ENCODE data around the gene PPAT. TPM values are rescaled to one million over a fixed set of nuclear protein-coding genes. Genes with fewer than 3 reads are reported as not detected.

Gene PPAT
- total and polyA plus RNA-seq, 2 donors (not counting 3 experiments of a cell fraction or from before 2014, with no cell fraction given) = 4.3 to 25.5 TPM

GRCh38 chr4:56417396-56417795 lies 18.0 kb downstream of the PPAT start:
- FAIRE-seq = no peak
- no peaks in the 10 kb centered on the region for H3K9me1 ChIP-seq (replicated peaks; ENCODE audit: control insufficient read depth, extremely low read depth, insufficient read depth, low read length)
- TF ChIP-seq JUN (IDR thresholded peaks at IDR 0.05; ENCODE audit: borderline replicate concordance, insufficient read depth, insufficient read length, low read depth) (no peak), CTCF (IDR thresholded peaks at IDR 0.05; ENCODE audit: extremely low read depth in 1 of 2, insufficient read depth in 1 of 2, low read depth in 1 of 2, low read length in 2 of 2) (no peak), MYC (IDR thresholded peaks at IDR 0.05; ENCODE audit: low read depth, low read length) (no peak), EZH2 (IDR thresholded peaks at IDR 0.05; ENCODE audit: borderline replicate concordance, low read depth, low read length, severe bottlenecking) (no peak), FOS (IDR thresholded peaks at IDR 0.05; ENCODE audit: borderline replicate concordance, insufficient read depth, low read length) (no peak)
- TF ChIP-seq, protein P1, sequence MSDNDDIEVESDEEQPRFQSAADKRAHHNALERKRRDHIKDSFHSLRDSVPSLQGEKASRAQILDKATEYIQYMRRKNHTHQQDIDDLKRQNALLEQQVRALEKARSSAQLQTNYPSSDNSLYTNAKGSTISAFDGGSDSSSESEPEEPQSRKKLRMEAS (IDR thresholded peaks at IDR 0.05; ENCODE audit: insufficient read depth, insufficient read length) = no peak
- dilution Hi-C loops (cut with MboI; ENCODE audit: extremely low pct_ligation_motif_present, low sequenced_read_pairs) (no loop called here), intact Hi-C loops (cut with micrococcal nuclease) (no loop called here)
- no peaks in the 10 kb centered on the region for H4K20me1 ChIP-seq (replicated peaks; ENCODE audit: control insufficient read depth, extremely low read depth, insufficient read depth, low read length)
- DNase-seq (ENCODE audit: low read depth, low spot score) = no peak
- H3K9me3 ChIP-seq (replicated peaks; ENCODE audit: control insufficient read depth, insufficient read depth, low read length) = no peaks in the 10 kb centered on the region
- H3K27ac ChIP-seq (ENCODE audit: insufficient read depth, low read depth, low read length) = no peak overlapping the region
- H3K4me1 ChIP-seq (ENCODE audit: control insufficient read depth, extremely low read depth, insufficient read depth, low read length) = no peaks in the 10 kb centered on the region
- BruUV-seq (replicated peaks) = no TSS peak
- H3K36me3 ChIP-seq (ENCODE audit: control insufficient read depth in 2 of 2, extremely low read depth in 1 of 2, insufficient read depth in 2 of 2, low read length in 2 of 2) = no peaks in the 10 kb centered on the region
- H3K4me2 ChIP-seq (ENCODE audit: insufficient read depth, low read length) = no peak overlapping the region
- H2AFZ ChIP-seq (ENCODE audit: low read depth, low read length) = no peak overlapping the region
- no peak overlapping the region for H3K9ac ChIP-seq (replicated peaks; ENCODE audit: extremely low read depth, insufficient read depth, low read length)
- CTCF ChIA-PET = interaction anchor here (1.2 kb wide), 1 partner anchor 8 kb away, joined by 3 read pairs; no protein-coding TSS in a partner anchor
- no peaks in the 10 kb centered on the region for H3K27me3 ChIP-seq (ENCODE audit: control insufficient read depth in 2 of 2, insufficient read depth in 2 of 2, low read length in 2 of 2)
- H3K79me2 ChIP-seq (ENCODE audit: control insufficient read depth, insufficient read depth, low read length) = peaks cover 83% of the 10 kb centered on the region
- POLR2A ChIA-PET = interaction anchor here (0.6 kb wide), 1 partner anchor 57 kb away, joined by 4 read pairs; no protein-coding TSS in a partner anchor
- H3K4me3 ChIP-seq (replicated peaks in 1 of 3; ENCODE audit: insufficient read depth in 1 of 3, low read depth in 1 of 3, low read length in 3 of 3) = no peak overlapping the region
